Measurements from ENCODE around the gene ZBTB7C.

DNA sequence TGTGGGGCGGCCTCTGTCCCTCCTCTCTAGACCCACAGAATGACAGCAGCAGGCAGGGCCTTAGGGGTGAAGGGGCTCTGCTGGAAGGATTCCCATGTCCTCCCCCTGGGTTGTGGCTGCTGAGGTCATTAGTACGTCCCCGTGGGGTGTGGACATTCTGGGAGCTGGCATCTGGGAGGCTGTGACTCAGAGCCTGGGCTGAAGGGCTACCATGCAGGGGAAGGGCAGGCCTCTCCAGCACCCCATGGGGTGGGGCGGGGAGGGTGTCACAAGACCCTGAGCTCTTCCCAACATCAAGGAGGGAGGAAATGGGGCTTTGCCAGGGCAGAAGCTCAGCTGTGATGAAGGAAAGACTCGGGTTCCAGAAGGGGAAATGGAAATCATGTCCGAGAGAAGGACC is 373.0 kb downstream of the ZBTB7C start:
- TF ChIP-seq, protein P1, sequence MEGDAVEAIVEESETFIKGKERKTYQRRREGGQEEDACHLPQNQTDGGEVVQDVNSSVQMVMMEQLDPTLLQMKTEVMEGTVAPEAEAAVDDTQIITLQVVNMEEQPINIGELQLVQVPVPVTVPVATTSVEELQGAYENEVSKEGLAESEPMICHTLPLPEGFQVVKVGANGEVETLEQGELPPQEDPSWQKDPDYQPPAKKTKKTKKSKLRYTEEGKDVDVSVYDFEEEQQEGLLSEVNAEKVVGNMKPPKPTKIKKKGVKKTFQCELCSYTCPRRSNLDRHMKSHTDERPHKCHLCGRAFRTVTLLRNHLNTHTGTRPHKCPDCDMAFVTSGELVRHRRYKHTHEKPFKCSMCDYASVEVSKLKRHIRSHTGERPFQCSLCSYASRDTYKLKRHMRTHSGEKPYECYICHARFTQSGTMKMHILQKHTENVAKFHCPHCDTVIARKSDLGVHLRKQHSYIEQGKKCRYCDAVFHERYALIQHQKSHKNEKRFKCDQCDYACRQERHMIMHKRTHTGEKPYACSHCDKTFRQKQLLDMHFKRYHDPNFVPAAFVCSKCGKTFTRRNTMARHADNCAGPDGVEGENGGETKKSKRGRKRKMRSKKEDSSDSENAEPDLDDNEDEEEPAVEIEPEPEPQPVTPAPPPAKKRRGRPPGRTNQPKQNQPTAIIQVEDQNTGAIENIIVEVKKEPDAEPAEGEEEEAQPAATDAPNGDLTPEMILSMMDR (IDR thresholded peaks at IDR 0.05), result no peak
- TF ChIP-seq EZH2 (IDR thresholded peaks at IDR 0.05), result no peak
